Omental fat pad (tissue), 4 donors: ENCODE measurements around the gene GNG14. TPM values are rescaled to one million over a fixed set of nuclear protein-coding genes. Genes with fewer than 3 reads are reported as not detected.
"Not testable (repeated sequence)": the region's sequence is repeated elsewhere in the genome, so short reads cannot be mapped to it uniquely, and the experiment has no call there.

Source experiments
- ATAC-seq: fragments of 150-250 bp; one replicate; pipeline ENCODE4 v1.9.1; 2016; ENCODE audit warnings: mild to moderate bottlenecking, moderate library complexity; ENCODE audit not compliant: low FRiP score
- DNase-seq: peaks from one replicate; pipeline ENCODE4 v3.0.0-alpha.2; 2019; ENCODE audit warnings: low spot score
- CTCF ChIP-seq, 3 donors: fragments of 450-650 bp; IDR thresholded peaks; one replicate each; pipeline ENCODE4 v1.5.1; 2016 to 2017; ENCODE audit warnings: antibody characterized with exemption in 3 of 3, mild to moderate bottlenecking in 3 of 3, moderate library complexity in 2 of 3
- total RNA-seq, 4 donors: library from RNA; depleted of rRNA; stranded (reverse); fragments of >200 nt; gene quantifications; one replicate each; pipeline ENCODE4 v1.1.0, GENCODE V29; 2016

GNG14 gene
- total RNA-seq: not detected

DNA sequence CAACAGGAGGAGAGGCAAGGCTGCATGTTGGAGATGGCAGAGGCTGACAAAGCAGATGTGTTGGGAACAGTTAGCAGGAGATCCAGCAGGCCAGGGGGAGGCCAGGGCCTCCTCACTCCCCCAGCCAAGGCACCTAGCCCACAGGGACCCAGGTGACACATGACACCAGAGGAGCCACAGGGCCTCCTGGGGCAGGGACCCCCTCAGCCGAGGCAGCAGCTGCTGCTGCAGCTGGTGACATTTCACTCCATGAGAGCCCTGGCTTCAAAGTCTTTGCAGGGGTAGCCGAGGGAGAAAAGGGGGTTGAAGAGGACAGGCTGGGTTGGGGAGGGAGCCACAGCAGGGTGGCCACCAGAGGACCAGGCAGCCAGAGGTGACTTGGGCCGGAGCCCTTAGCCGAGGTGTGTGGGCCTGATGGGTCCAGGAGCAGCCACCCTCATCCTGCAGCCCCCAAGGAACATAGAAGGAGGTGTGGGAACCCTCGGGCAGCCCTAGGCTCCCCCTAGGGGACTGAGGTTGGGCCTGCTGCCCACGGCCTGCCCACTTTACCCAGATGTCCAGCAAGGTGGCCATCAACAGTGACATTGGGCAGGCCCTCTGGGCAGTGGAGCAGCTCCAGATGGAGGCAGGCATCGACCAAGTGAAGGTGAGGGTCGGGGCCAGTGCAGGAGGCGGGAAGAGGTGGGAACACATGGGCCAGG is at the start of gene GNG14:
Gene GNG14 (plus strand): TSS at position 503 of the 701 bp plus-strand sequence. CDS start 51 bp downstream, at position 554.
- TF ChIP-seq CTCF (IDR thresholded peaks at IDR 0.05): no peak
- ATAC-seq (no peak), DNase-seq (no peak)

DNA sequence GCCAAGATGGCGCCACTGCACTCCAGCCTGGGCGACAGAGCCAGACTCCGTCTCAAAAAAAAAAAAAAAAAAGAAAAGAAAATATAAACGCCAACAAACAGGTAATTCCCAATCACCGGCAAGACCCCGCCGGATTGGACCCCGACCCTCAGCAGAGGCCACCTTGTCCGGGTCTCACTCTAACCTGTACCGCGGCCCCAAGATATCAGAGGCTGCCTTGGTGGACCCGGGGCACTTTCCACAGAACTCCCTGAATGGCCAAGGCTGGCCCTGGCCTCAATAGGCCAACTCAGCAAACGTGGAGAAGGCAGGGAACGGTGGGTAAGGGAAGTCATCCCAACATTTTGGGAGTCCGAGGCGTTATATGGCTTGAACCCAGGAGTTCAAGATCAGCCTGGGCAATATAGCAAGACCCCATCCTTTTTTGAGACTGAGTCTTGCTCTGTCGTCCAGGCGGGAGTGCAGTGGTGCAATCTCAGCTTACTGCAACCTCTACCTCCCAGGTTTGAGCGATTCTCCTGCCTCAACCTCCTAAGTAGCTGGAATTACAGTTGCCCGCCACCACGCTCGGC is 49.1 kb upstream of the GNG14 start:
- DNase-seq (no peak), ATAC-seq (no peak)

GRCh38 chr19:12639901-12640613 is 47.7 kb upstream of the GNG14 start:
- peak in 2 of 3 donors; percentile 11 to 45 for TF ChIP-seq CTCF (IDR thresholded peaks at IDR 0.05)
- DNase-seq: peak; percentile 66
- peak; percentile 95 for ATAC-seq

More for the DNA sequence above, 49.1 kb upstream of the GNG14 start:
- no peak for TF ChIP-seq CTCF (IDR thresholded peaks at IDR 0.05)

GRCh38 chr19:12641456-12641855 is 46.3 kb upstream of the GNG14 start:
- no peak for TF ChIP-seq CTCF (IDR thresholded peaks at IDR 0.05)
- DNase-seq (no peak), ATAC-seq (no peak)

- no peak for TF ChIP-seq CTCF (IDR thresholded peaks at IDR 0.05)
- no peak for DNase-seq
- no peak for ATAC-seq
Observed at GRCh38 chr19:12642506-12642905, 45.3 kb upstream of the GNG14 start.

DNA sequence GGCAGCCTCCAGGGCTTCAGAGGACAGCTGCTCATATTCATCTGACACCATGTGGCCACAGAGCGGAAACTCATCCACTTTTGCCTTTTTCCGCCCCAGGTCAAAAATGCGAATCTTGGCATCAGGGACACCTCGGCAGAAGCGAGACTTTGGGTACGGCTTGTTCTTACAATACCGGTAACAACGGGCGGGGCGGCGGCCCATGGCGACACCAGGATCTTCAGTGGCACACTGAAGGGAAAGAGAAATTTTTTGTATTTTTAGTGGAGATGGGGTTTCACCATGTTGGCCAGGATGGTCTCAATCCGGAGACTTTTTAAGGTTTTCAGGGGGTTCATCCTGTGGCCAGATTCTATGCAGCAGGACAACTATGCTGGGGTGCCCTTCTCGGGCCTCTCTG is 44.1 kb upstream of the GNG14 start:
- ATAC-seq, DNase-seq: not testable (repeated sequence)

- no peak for TF ChIP-seq CTCF (IDR thresholded peaks at IDR 0.05)
- no peak for ATAC-seq
Observed at GRCh38 chr19:12646551-12646950, 41.2 kb upstream of the GNG14 start.

More at GRCh38 chr19:12646551-12646950, 41.2 kb upstream of the GNG14 start:
- no peak for DNase-seq
